ENCODE results near the gene PPARD.

DNA sequence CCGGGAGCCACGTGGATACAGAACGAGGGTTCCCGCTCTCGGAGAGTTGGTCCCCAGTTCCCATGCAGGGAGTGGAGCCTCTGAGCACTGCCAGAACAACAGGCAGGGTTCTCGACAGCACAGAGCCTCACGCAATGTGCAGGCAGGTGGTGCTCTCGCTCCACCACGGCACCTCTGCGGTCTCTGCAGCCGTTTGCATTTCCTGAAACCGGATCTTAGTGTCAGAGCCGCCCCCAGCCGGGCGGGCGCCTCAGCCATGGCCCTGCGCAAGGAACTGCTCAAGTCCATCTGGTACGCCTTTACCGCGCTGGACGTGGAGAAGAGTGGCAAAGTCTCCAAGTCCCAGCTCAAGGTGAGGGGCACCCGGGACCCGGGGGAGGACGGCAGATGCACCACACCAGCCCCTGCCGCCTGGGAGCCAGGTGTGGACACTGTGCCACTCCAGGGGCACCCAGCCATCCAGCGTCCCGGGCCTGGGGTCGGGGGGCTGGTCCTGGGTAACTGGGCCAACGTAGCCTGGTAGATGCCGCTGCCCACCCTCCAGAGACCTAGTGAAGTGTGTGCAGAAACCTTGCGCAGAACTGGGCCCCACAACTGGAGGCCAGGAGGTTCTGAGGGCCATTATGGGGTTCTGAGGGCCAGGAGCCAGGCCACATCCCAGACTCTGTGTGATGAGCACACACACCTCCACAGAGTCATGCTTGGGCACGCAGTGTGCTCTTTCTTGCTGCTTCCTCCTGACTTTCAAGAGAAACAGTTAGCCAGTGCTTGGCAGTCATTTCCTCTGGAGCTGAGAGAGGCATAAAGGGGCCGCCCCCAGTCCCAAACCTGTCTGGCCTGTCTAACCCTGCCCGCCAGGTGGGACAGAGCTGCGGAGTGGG is 44.5 kb upstream of the PPARD start, which contains the start of gene DEF6:
- TF ChIP-seq, protein P1, sequence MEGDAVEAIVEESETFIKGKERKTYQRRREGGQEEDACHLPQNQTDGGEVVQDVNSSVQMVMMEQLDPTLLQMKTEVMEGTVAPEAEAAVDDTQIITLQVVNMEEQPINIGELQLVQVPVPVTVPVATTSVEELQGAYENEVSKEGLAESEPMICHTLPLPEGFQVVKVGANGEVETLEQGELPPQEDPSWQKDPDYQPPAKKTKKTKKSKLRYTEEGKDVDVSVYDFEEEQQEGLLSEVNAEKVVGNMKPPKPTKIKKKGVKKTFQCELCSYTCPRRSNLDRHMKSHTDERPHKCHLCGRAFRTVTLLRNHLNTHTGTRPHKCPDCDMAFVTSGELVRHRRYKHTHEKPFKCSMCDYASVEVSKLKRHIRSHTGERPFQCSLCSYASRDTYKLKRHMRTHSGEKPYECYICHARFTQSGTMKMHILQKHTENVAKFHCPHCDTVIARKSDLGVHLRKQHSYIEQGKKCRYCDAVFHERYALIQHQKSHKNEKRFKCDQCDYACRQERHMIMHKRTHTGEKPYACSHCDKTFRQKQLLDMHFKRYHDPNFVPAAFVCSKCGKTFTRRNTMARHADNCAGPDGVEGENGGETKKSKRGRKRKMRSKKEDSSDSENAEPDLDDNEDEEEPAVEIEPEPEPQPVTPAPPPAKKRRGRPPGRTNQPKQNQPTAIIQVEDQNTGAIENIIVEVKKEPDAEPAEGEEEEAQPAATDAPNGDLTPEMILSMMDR (IDR thresholded peaks at IDR 0.05) = peak in 3 of 4 experiments; percentile 45 to 73 (median 66)
- TF ChIP-seq POLR2AphosphoS5 (IDR thresholded peaks at IDR 0.05) = peak; percentile 27
- no peak for TF ChIP-seq POLR2A (IDR thresholded peaks at IDR 0.05)
- TF ChIP-seq EP300 (IDR thresholded peaks at IDR 0.05) = no peak

All from gastroesophageal sphincter (tissue), 3 donors.